ENCODE results near the gene APBA3.

The APBA3 gene

DNA sequence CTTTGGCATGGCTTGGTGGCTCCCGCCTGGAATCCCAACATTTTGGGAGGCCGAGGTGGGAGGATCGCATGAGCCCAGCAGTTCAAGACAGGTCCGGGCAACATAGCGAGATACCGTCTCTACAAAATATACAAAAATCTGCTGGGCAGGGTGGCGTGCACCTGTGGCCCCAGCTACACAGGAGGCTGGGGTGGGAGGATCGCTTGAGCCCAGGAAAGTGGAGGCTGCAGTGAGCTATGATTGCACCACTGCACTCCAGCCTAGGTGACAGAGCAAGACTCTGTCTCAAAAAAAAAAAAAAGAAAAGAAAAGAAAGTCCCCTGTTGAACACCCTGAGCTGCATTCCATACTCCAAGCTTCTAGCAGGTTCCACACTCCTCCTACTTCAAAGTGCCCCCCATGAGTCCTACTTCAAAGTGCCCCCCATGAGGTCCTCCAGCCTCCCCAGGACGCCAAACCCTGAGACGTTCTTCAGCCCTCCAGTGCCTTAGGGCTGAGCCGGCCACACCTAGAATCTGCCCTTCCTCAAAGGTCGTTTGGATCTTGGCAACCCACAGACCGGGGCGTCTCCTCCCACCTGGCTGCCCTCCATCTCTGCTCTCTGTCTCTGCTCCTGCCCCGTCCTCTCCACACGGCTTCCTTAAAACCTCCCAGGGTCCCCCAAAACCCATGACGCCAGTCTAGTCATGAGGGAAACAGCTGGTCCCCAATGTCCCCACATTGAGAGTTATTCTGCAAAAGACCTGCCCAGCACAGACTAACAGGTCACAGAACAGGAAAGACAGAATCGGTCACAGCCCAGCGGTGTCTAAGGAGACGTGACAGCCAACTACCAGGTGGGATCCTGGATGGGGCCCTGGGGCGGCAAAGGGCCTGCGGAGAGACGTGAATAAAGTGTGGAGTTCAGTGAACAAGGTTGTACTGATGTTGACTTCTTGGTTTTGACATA is 48.6 kb downstream of the APBA3 start:
- DNase-seq, result no peak

DNA sequence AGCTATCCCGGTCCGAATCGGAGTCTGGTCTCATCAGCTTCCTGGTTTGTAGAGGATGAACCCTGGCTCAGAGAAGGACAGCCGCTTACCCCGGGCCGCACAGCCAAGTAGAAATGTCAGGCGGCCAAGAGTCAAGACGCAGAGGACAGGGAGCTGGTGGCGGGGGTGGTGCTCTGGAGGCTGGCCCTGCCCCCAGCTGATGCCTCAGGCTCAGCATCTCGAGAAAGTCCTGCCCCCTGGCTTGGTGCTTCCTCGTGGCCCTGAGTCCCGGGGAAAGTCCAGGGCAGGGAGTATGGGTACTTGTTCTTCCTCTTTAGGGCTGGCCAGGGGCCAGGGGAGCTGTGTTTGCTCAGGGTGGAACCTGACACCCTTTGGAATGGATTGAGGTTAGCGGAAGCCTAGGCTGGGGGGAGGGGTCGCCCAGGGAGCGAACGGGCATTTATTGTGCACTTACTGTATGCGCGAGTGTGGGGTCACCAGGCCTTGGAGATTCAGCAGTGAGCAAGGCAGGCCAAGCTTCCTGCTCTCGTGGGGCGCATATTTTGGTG is 51.2 kb downstream of the APBA3 start:
- DNase-seq, result no peak

DNA sequence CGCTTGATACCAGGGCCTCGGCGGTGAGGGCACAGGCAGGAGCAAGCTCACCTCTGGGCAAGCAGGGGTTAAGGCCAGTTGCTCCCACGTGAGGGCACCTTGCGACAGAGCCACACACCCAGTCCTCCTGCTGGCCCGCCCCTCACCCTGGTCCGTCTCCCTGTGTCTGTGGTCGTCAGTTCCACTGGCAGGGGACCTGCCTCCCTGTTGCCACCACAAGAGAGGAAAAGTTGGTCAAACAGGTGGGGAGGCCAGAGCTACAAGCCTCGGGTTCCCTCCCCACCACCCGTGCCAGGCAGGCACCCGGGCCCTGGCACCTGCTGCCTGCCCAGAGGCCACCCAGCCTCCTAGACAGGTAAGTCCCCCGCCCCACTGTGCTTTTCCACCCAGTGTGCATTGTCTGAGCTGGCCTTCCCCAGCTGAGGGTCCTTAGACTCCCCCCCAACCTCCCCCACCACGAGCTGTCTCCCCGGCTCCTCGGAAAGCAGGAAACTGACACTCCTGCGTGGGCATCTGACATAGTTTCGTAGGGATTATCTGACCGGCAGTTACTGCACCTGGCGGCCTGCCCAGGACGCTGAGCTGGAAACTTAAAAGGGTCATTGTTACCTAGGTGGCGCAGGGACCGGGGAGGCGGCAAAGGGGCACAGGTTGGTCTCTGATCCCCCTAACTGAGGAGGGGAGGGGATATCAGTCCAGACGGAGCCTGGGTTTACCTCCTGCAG is 53.1 kb downstream of the APBA3 start, which contains the start of gene TJP3:
Gene TJP3 (plus strand): TSS at position 178 of the 725 bp plus-strand sequence. CDS start 20,049 bp downstream, outside the sequence.
- DNase-seq, result no peak

DNA sequence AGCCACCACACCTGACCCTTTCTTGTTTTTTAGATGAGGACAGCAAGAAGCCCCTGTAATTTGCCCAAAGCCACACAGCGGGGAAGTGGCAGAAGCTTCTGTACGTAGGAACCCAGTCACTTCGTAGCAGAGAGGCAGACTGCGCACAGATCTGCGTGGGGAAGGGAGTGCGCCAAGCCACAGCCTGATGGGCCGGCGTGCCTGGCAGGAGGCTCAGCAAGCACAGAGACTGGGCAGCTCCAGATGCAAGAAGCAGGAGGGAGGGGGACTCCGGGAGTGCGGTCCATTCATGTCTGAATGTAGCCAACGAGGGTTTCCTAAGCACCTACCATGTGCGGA is 53.7 kb downstream of the APBA3 start:
- DNase-seq, result no peak

DNA sequence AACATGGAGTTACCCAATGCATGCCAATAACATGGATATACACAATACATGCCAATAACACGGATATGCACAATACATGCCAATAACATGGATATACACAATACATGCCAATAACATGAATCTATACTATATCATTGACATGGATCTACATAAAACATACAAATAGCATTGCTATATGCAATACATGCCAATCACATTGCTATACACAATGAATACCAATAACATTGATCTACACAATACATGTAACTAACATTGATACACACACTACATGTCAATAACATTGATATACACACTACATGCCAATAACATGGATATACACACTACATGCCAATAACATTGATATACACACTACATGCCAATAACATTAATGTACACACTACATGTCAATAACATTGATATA is 60.3 kb downstream of the APBA3 start:
- no peak for DNase-seq
